CD4-positive, alpha-beta memory T cell (primary cell): ENCODE data around the gene TRERF1. TPM values are rescaled to one million over a fixed set of nuclear protein-coding genes. Genes with fewer than 3 reads are reported as not detected.

Experiments used
- CTCF ChIA-PET: fragments of 350-600 bp; sonication (Branson Sonifier 250); formaldehyde crosslinking; loops from one replicate; lab custom pipeline; 2021; ENCODE audit warnings: inconsistent platforms; ENCODE audit not compliant: partially characterized antibody; lab: Charles Lee
- POLR2A ChIA-PET: fragments of 350-600 bp; sonication (Branson Sonifier 250); formaldehyde crosslinking; loops from one replicate; lab custom pipeline; 2021; ENCODE audit not compliant: partially characterized antibody; lab: Charles Lee
- DNase-seq, 5 donors: peaks; one replicate each; pipeline versions ENCODE4 v3.0.0 to v3.0.0-alpha.2; 2020 to 2022; ENCODE audit warnings: mixed read lengths in 1 of 5
- H3K27ac ChIP-seq: one replicate; pipeline ENCODE4 v1.7.0; 2013; ENCODE audit warnings: low read depth, low read length
- H3K27me3 ChIP-seq: 2 replicates; pipeline ENCODE4 v1.7.0; 2013; ENCODE audit warnings: mild to moderate bottlenecking, low read length, moderate library complexity; ENCODE audit not compliant: insufficient read depth
- H3K36me3 ChIP-seq: 2 replicates; pipeline ENCODE4 v1.7.0; 2013; ENCODE audit warnings: mild to moderate bottlenecking, low read length, moderate library complexity; ENCODE audit not compliant: insufficient read depth
- H3K4me1 ChIP-seq: 2 replicates; pipeline ENCODE4 v1.7.0; 2013; ENCODE audit warnings: mild to moderate bottlenecking, low read length, moderate library complexity; ENCODE audit not compliant: insufficient read depth
- H3K4me3 ChIP-seq, 2 donors: one replicate each; pipeline ENCODE4 v1.7.0; 2013; ENCODE audit warnings: low read length in 2 of 2, mild to moderate bottlenecking in 1 of 2
- H3K9me3 ChIP-seq, 2 donors: one replicate each; pipeline ENCODE4 v1.7.0; 2013; ENCODE audit warnings: low read length in 2 of 2, control low read depth in 1 of 2; ENCODE audit not compliant: control insufficient read depth in 1 of 2
- H3K27ac Mint-ChIP-seq, 7 donors: one replicate each; pipeline ENCODE4 v1.8.0; 2020 to 2021; ENCODE audit warnings: mixed read lengths in 7 of 7, mild to moderate bottlenecking in 6 of 7, inconsistent platforms in 3 of 7, moderate library complexity in 3 of 7
- H3K27me3 Mint-ChIP-seq, 2 donors: one replicate each; pipeline ENCODE4 v1.8.0; 2020 to 2021; ENCODE audit warnings: mixed read lengths in 2 of 2
- H3K36me3 Mint-ChIP-seq, 2 donors: one replicate each; pipeline ENCODE4 v1.8.0; 2020 to 2021; ENCODE audit warnings: mixed read lengths in 2 of 2, inconsistent platforms in 1 of 2, mild to moderate bottlenecking in 1 of 2
- H3K4me1 Mint-ChIP-seq, 4 donors: one replicate each; pipeline ENCODE4 v1.8.0; 2020 to 2021; ENCODE audit warnings: mixed read lengths in 4 of 4, mild to moderate bottlenecking in 1 of 4
- H3K4me3 Mint-ChIP-seq, 8 donors: one replicate each; pipeline ENCODE4 v1.8.0; 2020 to 2021; ENCODE audit warnings: mixed read lengths in 8 of 8, mild to moderate bottlenecking in 7 of 8, moderate library complexity in 6 of 8, inconsistent platforms in 3 of 8
- H3K9me3 Mint-ChIP-seq, 8 donors: one replicate each; pipeline ENCODE4 v1.8.0; 2020 to 2021; ENCODE audit warnings: mixed read lengths in 8 of 8, mild to moderate bottlenecking in 5 of 8, inconsistent platforms in 3 of 8, moderate library complexity in 1 of 8
- intact Hi-C: fragments of 100-400 bp; cut with micrococcal nuclease; formaldehyde crosslinking; loops from one replicate; pipeline ENCODE4 v1.15.1; 2023
- polyA plus RNA-seq, 2 donors: library from polyadenylated mRNA; unstranded; fragments of 300-500 nt; fragmentation: Illumina TruSeq; gene quantifications; one replicate each; pipeline ENCODE4 v1.2.3, GENCODE V29; 2021
- total RNA-seq, 2 experiments: library from RNA; stranded (reverse); gene quantifications; one replicate each; pipeline ENCODE4 v1.2.3, GENCODE V29; 2021

TRERF1 gene
- total and polyA plus RNA-seq, 4 experiments from 2014 or later = 1.1 to 28.3 (median 17.4) TPM

DNA sequence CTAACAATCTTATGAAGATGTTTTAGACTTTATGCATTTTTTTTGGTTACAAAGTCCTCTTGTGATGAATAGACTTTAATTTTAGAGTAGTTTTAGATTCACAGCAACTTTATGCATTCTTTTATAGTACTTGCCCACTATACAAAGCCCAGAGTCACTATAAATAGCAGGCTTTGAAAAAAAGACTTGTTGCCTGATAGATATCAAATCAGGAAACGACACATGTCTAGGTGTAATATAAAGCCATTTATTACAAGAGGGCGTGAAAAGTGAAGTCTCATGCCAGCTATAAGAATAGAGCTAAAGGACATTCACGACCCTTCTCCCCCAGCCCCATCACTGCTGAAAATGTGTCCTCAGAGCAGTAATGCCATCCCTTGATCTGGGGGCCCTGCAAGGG is 156.0 kb downstream of the TRERF1 start:
- Histone ChIP-seq H3K27ac (no peak overlapping the region), H3K4me3 (no peak overlapping the region), H3K9me3 (no peaks in the 10 kb centered on the region), H3K36me3 (peaks cover 8% of the 10 kb centered on the region), H3K27me3 (no peaks in the 10 kb centered on the region), H3K4me1 (peaks cover 60% of the 10 kb centered on the region)
- Mint-ChIP-seq H3K27ac (peak overlapping the region in 6 of 7 donors; percentile 31 to 69 (median 52)), H3K4me1 (peaks cover 50 to 69% (median 59%) of the 10 kb centered on the region in 4 donors), H3K27me3 (no peaks in the 10 kb centered on the region), H3K9me3 (no peaks in the 10 kb centered on the region), H3K4me3 (peak overlapping the region in 5 of 8 donors; percentile 0 to 35 (median 26)), H3K36me3 (peaks cover 35 to 36% of the 10 kb centered on the region in 2 donors)
- intact Hi-C loops = no loop called here
- ChIA-PET CTCF (interaction anchor here (1.2 to 5.1 kb wide), 2 partner anchors 237 to 252 kb away, joined by 3 to 22 read pairs; no protein-coding TSS in a partner anchor), POLR2A (no interaction called here)
- DNase-seq = no peak

DNA sequence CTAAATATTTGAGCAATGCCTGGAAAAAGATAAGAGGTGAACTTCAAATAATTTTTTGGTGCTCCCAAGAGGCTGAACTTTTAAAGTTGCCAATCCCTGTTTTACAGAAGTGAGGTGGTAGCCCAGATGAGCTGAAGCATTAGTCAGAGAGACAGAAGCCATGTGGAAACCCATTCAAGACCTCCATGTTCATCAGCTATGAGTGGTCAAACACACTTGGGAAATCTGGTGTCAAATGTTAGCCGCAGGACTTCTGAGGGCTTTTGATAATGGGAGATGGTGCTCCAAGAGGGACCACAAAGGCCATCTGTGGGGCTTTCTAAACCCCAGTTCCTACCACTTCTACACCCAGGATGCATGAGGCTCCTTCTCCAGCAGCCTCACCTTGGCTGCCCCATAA is 156.5 kb downstream of the TRERF1 start:
- intact Hi-C loops = no loop called here
- Histone ChIP-seq H3K27me3 (no peaks in the 10 kb centered on the region), H3K27ac (no peak overlapping the region), H3K36me3 (peaks cover 5% of the 10 kb centered on the region), H3K4me1 (peaks cover 60% of the 10 kb centered on the region), H3K9me3 (no peaks in the 10 kb centered on the region), H3K4me3 (no peak overlapping the region)
- ChIA-PET POLR2A (interaction anchor here (1.3 kb wide), 1 partner anchor 29 kb away, joined by 3 read pairs; no protein-coding TSS in a partner anchor), CTCF (interaction anchor here (1.2 to 5.1 kb wide), 2 partner anchors 237 to 253 kb away, joined by 3 to 22 read pairs; no protein-coding TSS in a partner anchor)
- no peak for DNase-seq
- Mint-ChIP-seq H3K4me3 (peak overlapping the region in 2 of 8 donors; percentile 26 to 35), H3K27ac (peak overlapping the region in 6 of 7 donors; percentile 31 to 90 (median 52)), H3K36me3 (peaks cover 32 to 36% of the 10 kb centered on the region in 2 donors), H3K9me3 (no peaks in the 10 kb centered on the region), H3K4me1 (peaks cover 50 to 71% (median 59%) of the 10 kb centered on the region in 4 donors), H3K27me3 (no peaks in the 10 kb centered on the region)

DNA sequence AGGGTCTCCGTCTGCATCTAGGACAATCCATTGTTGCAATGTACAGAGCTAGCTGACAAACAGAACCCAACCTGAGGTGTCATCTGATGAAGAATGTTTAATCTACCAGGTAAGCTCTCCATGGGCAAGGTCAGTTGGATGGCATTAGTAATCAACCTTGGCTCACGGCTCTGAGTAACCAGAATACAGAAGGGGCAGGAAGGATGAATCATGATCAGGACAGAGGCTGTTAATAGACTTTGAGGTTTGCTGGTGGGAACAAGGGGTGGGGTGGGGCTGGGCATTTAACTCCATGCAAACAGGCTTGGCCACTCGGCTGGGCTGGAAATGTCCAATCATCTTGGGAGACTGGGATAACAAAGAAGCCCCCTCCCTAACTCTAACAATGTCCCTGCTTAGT is 157.0 kb downstream of the TRERF1 start:
- Histone ChIP-seq H3K9me3 (no peaks in the 10 kb centered on the region), H3K4me3 (no peak overlapping the region), H3K36me3 (peaks cover under 1% of the 10 kb centered on the region), H3K4me1 (peaks cover 60% of the 10 kb centered on the region), H3K27me3 (no peaks in the 10 kb centered on the region), H3K27ac (no peak overlapping the region)
- ChIA-PET CTCF (interaction anchor here (5.1 kb wide), 1 partner anchor 253 kb away, joined by 22 read pairs; no protein-coding TSS in a partner anchor), POLR2A (interaction anchor here (1.3 kb wide), 1 partner anchor 30 kb away, joined by 3 read pairs; no protein-coding TSS in a partner anchor)
- H3K4me1 Mint-ChIP-seq = peaks cover 51 to 74% (median 61%) of the 10 kb centered on the region in 4 donors
- peaks cover 33 to 37% of the 10 kb centered on the region in 2 donors for H3K36me3 Mint-ChIP-seq
- H3K27ac Mint-ChIP-seq = peak overlapping the region; percentile 8 to 90 (median 68)
- H3K4me3 Mint-ChIP-seq = peak overlapping the region in 6 of 8 donors; percentile 24 to 78 (median 54)
- no peaks in the 10 kb centered on the region for H3K27me3 Mint-ChIP-seq
- intact Hi-C loops = no loop called here
- H3K9me3 Mint-ChIP-seq = no peaks in the 10 kb centered on the region
- no peak for DNase-seq

DNA sequence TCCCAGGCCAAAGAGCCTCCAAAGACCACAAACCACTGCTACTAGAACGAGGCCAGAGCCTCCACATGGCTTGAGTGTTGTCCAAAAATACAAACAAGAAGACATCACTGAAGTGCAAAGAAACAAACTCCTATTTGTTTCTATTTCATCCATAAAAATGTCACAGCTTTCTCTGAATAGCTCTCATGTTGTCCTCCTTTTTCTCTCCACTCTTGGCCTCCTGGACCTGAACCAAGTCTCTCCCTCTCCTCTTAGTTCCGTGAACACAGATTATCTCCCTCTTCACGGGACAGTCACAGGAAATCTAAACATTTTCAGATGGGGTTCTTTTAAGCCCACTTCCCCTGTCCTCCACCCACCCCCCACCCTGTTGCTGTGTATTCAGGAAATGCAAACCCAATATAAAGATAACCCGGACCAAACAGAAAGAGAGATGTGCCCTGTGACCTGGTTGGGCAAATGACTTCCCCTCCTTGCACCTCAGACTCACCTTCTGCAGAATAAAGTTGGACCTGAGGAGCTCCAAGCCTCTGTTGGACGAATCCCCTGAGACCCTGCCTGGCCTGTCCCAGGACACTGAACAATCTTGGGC is 158.2 kb downstream of the TRERF1 start:
- H3K9me3 ChIP-seq = no peaks in the 10 kb centered on the region
- ChIA-PET POLR2A (interaction anchor here (1.2 to 1.4 kb wide), 5 partner anchors 12 to 270 kb away, joined by 3 to 8 read pairs (median 5); partner anchors contain the start of genes TRERF1 and UBR2), CTCF (interaction anchor here (0.6 to 5.1 kb wide), 5 partner anchors 11 to 1104 kb away, joined by 3 to 22 read pairs (median 4); no protein-coding TSS in a partner anchor)
- no peak overlapping the region for H3K4me3 ChIP-seq
- H3K36me3 ChIP-seq = no peaks in the 10 kb centered on the region
- H3K4me1 ChIP-seq = peaks cover 60% of the 10 kb centered on the region
- intact Hi-C loops = loop anchor here (1.0 kb wide), 1 partner anchor 12 kb away; no protein-coding TSS in a partner anchor
- DNase-seq = peak in 1 of 5 donors; percentile 33
- H3K27me3 ChIP-seq = no peaks in the 10 kb centered on the region
- Mint-ChIP-seq H3K4me3 (peak overlapping the region in 7 of 8 donors; percentile 57 to 87 (median 78)), H3K9me3 (no peaks in the 10 kb centered on the region), H3K27ac (peak overlapping the region; percentile 81 to 96 (median 93)), H3K27me3 (no peaks in the 10 kb centered on the region), H3K4me1 (peaks cover 56 to 78% (median 65%) of the 10 kb centered on the region in 4 donors), H3K36me3 (peaks cover 31 to 35% of the 10 kb centered on the region in 2 donors)
- H3K27ac ChIP-seq = no peak overlapping the region

DNA sequence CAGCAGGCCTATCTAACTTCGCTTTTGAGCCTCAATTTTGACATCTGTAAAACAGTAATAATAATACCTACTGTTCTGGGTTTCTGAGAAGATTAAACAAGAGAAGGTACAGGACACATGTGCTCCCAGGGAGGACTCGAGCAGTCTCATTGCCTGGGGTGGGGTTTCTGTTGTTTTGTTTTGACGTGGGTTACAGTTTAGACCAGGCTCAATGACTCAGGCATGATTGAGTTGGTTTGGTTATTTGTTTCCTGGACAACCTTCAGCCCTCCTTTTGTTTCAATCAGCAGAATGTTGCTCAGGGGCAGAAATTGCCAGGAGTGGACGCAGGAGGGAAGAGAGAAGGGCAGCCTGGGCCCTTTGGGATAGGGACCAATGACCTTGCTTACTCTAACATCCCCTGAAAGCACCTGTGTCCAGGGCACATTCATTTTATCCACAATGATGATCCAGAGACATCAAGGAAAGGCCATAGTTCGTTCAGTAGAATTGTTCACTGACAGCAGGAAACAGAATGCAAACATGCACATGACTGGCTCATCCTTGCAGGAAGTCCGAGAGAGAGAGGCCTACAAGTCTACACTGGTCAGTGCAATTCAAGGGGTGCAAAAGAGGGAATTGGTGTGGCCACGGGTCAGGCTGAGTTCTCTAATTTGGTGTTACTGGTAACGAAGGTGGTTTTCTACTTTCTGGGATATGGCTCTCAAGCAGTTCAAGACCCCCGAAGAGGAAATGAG is 159.6 kb downstream of the TRERF1 start:
- Histone ChIP-seq H3K9me3 (no peaks in the 10 kb centered on the region), H3K4me1 (peaks cover 56% of the 10 kb centered on the region), H3K27me3 (no peaks in the 10 kb centered on the region), H3K27ac (no peak overlapping the region), H3K36me3 (no peaks in the 10 kb centered on the region), H3K4me3 (no peak overlapping the region)
- H3K27me3 Mint-ChIP-seq = no peaks in the 10 kb centered on the region
- ChIA-PET CTCF (interaction anchor here (1.1 to 5.1 kb wide), 3 partner anchors 9 to 256 kb away, joined by 4 to 22 read pairs (median 4); no protein-coding TSS in a partner anchor), POLR2A (interaction anchor here (1.2 to 1.4 kb wide), 3 partner anchors 13 to 272 kb away, joined by 3 to 8 read pairs (median 5); partner anchors contain the start of genes TRERF1 and UBR2)
- H3K4me1 Mint-ChIP-seq = peaks cover 53 to 72% (median 64%) of the 10 kb centered on the region in 4 donors
- H3K9me3 Mint-ChIP-seq = peaks cover 0 to 7% (median 3%) of the 10 kb centered on the region in 8 donors
- no peak for DNase-seq
- H3K4me3 Mint-ChIP-seq = peak overlapping the region in 3 of 8 donors; percentile 10 to 53 (median 47)
- H3K27ac Mint-ChIP-seq = peak overlapping the region in 6 of 7 donors; percentile 12 to 81 (median 70)
- intact Hi-C loops = no loop called here
- peaks cover 31 to 36% of the 10 kb centered on the region in 2 donors for H3K36me3 Mint-ChIP-seq

DNA sequence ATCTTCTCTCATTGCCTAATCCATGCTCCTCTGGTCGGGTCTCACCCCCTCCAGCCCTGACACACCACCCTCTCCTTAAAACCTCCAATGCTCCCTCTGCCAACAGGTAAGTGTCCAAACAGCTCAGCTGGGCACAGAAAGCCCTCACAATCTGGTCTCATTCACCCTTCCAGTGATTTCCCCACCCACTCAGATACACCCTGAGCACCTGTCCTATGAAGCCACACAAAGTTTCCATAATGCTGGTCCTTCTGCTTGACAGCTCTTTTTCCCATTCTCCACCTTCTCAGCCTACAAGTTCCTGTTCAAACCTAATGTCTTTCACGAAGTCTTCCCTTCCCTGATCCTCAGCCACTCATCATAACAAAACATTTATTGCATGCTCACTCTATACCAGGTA is 164.0 kb downstream of the TRERF1 start:
- Histone ChIP-seq H3K4me3 (no peak overlapping the region), H3K36me3 (no peaks in the 10 kb centered on the region), H3K9me3 (no peaks in the 10 kb centered on the region), H3K4me1 (peaks cover 11% of the 10 kb centered on the region), H3K27me3 (no peaks in the 10 kb centered on the region), H3K27ac (no peak overlapping the region)
- peak overlapping the region in 1 of 7 donors; percentile 14 for H3K27ac Mint-ChIP-seq
- ChIA-PET CTCF (no interaction called here), POLR2A (no interaction called here)
- peak overlapping the region in 1 of 8 donors; percentile 13 for H3K4me3 Mint-ChIP-seq
- no peak for DNase-seq
- intact Hi-C loops = no loop called here
- H3K4me1 Mint-ChIP-seq = peaks cover 22 to 32% (median 30%) of the 10 kb centered on the region in 4 donors
- peaks cover 33 to 35% of the 10 kb centered on the region in 2 donors for H3K36me3 Mint-ChIP-seq
- no peaks in the 10 kb centered on the region for H3K27me3 Mint-ChIP-seq
- H3K9me3 Mint-ChIP-seq = peaks cover 0 to 7% (median 3%) of the 10 kb centered on the region in 8 donors
